HG03565 (cell line): ENCODE measurements around the gene TBL2.
"Not testable (repeated sequence)": the region's sequence is repeated elsewhere in the genome, so short reads cannot be mapped to it uniquely, and the experiment has no call there.

ENCODE experiments used
- ATAC-seq: cut with Tn5 transposase; IDR thresholded peaks from one replicate; pipeline ENCODE4 v1.9.1; 2021; ENCODE audit warnings: mild to moderate bottlenecking, moderate library complexity; ENCODE audit not compliant: unreplicated experiment

Gene TBL2

DNA sequence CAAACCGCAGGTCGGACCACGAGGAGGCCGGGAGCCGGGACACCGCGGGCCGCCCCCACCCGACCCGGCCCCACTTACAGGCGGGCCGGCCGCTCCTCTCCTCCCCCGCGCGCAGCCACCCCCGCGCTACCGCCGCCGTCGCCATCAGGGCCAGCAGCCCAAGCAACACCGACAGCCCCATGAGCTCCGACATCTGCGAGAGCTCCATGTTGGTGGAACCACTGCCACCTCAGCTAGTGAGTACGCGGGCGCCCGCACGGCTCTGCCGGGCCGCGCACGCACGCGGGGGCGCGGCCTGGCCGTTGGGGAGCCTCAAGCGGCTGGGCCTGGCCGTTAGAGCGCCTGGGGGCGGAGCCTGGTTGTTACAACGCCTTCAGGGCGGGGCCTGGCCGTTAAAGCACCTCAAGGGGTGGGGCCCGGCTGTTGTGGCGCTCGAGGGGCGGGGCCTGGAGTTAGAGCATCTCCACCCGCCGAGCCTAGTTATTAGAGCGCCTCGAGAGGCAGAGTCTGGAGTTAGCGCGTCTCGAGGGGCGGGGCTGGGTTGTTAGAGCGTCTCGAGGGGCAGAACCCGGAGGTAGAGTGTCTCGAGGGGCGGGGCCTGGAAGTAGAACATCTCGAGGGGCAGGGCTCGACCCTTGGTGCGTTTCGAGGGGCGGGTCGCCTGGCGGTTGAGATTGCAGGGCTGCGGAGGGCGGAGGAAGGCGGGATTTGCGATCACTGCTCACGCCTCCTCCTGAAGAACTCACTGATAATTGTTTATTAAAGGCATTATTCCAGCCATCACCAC lies at the start of gene TBL2:
TSS of gene TBL2 (minus strand) at position 238 of the 787 bp plus-strand sequence. CDS start at position 208, 30 bp downstream.
- peak; percentile 87 for ATAC-seq

DNA sequence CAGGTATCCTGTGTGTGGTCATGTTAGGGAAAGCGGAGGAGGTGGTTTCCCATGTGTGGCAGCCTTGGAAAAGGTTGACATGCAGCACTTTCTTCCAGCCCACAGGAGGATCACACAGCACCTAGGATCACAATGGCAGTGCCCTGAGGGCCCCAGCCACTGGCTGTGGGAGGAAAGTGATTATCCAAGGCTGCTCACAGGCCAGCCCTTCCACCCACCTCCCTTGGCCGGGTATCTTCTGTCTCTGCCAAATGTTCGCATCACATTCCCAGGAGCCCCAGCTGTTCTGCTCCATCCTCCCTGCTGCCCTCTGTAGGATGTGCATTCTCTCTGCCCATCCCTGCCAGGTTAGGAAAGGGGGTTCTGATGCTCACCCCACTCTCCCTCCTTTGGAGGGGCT lies 48.4 kb upstream of the TBL2 start:
- ATAC-seq = no peak

DNA sequence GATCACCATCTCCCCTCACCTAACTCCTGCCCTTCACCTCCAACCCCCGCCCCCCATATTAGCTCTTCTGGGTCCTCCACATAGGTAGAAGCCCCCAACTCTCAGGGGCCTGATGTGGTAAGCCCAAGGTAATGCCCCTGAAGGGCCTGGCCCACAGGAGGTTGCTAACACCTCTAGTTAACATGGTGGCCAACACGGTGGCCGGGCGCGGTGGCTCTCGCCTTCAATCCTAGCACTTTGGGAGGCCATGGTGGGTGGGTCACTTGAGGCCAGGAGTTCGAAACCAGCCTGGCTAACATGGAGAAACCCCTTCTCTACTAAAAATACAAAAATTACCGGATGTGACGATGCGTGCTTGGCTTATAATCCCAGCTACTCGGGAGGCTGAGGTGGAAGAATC lies 46.9 kb upstream of the TBL2 start:
- no peak for ATAC-seq

GRCh38 chr7:73624669-73625001 lies 46.3 kb upstream of the TBL2 start:
- ATAC-seq = no peak

DNA sequence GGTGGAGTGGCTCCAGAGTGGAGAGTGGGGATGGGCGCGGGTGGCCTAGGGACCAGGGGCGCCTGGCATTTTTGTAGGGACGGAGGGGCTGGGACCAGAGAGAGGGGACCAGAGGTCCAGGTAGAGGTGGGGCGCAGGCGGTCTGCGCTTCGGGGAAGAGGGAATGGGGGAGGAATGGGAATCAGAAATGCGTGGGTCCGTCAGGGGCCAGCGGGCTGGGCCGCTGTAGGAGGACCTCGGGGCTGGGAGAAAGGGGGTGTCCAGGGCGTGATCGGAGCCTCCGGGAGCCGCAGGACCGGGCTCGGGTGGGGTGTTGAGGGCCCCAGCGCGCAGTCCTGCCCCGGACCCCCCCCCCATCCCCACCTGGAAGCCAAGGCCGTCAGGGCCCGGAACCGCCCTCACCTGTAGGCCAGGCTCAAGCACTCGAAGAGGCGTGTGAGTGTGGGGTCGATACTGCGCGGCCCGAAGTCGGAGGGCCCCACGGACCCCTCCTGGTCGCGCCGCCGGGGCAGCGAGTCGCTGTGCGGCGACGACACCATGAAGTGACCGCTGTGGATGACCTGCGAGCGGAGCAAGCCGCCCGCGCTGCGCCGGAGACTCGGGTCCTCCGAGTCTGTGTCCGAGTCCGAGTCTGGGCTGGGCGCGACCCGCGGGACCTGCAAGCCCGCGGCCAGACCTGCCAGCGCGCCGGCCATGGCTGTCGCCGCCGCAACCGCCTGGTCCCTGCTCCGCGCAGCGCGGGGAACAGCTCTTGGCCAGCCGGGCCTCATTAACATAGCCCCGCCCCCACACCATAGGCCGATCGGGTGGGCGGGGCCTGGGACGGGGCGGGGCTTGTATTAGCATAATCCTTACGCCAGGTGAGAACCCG lies 45.7 kb upstream of the TBL2 start, which contains the start of gene MLXIPL:
TSS of gene MLXIPL (minus strand) at position 725 of the 871 bp plus-strand sequence. CDS start at position 695, 30 bp downstream.
- no peak for ATAC-seq

DNA sequence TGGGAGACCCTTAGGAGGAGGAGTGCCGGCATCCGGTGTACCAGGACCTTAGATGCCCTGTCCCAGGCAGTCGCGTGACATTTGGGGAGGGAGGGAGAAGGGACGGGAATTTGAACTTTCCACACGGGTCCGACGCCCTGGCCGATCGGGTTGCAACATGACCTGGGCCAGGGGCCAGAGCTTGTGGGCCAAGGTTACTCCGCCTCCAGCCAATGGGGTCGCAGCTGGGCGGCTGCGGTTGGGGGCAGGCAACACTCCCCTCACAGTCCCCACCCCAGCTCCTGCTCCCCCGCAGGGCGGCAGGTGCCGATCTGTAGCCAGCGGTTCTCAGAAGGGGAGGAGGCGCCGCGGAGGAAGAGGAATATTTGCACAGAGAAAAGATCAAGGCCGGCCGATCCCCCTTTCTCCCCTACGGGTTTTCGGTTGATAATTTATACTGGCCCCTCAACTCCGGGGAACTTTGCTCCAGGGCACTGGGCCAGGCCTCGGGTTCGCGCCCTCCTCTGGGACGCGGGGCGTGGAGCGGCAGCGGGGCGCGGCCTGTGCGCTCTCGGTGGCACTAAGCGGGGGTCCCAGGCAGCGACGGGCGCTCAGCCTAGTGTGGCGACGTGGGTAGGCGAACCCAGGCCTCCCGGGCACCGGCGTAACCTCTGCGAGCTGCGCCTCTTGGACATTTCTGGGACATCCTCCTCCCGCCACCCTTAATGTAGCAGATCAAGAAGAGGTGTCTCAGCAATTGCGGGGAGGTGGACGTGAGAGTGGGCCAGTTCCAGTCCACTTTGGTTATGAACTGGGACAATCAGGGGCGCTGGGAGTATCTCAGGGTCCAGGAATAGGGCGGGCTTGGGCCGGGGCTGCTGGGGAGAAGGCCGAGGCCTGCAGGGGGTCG lies 44.8 kb upstream of the TBL2 start:
- no peak for ATAC-seq

GRCh38 chr7:73622527-73622908 lies 44.1 kb upstream of the TBL2 start:
- no peak for ATAC-seq

- no peak for ATAC-seq
Observed at GRCh38 chr7:73621168-73622063, 43.0 kb upstream of the TBL2 start.

- not testable (repeated sequence) for ATAC-seq
Observed at GRCh38 chr7:73619394-73619793, 41.0 kb upstream of the TBL2 start.

DNA sequence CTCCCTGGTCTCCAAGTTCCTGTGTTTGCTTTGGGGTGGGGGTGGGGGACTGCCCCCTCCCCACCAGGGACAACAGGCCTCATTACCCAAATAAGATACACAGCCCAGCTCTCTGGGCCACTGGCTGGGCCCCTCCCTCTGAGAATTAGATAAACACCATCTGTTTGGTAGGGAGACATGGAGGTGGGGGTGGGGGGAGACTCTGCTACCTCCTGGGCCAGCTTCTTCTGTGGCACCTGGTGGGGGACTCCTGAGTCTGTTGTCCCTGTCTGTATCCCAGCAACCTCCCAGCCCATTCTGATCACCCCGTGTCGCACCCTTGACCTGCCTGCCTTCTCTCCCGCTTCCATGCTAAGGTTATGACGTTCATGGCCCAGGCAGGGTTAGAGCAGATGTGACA lies 40.2 kb upstream of the TBL2 start:
- ATAC-seq = no peak

- not testable (repeated sequence) for ATAC-seq
Observed at GRCh38 chr7:73617520-73617919, 39.1 kb upstream of the TBL2 start.

GRCh38 chr7:73615886-73616285 lies 37.5 kb upstream of the TBL2 start:
- ATAC-seq = no peak

- not testable (repeated sequence) for ATAC-seq
Observed at GRCh38 chr7:73614937-73615336, 36.6 kb upstream of the TBL2 start.

DNA sequence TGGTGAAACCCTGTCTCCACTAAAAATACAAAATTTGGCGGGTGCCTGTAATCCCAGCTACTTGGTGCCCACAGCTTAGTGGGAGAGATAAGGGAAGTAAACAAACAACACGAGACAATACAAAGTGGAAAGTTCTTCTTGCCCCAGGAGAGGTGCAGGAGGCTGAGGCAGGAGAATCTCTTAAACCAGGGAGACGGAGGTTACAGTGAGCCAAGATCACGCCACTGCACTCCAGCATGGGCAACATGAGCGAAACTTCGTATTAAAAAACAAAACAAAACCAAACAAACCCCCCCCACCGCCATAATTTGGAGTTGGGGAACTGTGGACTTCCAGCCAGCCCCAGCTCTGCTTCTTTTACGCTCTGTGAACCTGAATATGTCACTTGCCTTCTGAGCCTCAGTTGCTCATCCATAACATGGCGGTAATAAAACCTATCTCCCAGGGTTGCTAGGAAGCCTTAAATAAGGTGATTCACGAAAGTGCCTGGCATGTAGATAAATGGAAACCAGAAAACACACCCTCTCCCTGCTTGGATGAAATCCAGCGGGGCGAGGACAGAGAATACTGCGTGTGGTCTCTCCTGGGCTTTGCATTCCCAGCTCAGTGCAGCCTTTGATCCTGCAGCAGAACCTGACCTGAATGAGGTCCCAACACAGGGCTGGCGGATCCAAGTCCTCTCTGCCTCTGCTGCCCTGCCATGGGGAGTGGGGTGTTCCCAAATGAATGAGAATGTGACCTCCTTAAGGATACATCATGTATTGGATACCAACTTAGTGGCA lies 35.8 kb upstream of the TBL2 start:
- no peak for ATAC-seq

GRCh38 chr7:73612598-73613269 lies 34.4 kb upstream of the TBL2 start:
- no peak for ATAC-seq

DNA sequence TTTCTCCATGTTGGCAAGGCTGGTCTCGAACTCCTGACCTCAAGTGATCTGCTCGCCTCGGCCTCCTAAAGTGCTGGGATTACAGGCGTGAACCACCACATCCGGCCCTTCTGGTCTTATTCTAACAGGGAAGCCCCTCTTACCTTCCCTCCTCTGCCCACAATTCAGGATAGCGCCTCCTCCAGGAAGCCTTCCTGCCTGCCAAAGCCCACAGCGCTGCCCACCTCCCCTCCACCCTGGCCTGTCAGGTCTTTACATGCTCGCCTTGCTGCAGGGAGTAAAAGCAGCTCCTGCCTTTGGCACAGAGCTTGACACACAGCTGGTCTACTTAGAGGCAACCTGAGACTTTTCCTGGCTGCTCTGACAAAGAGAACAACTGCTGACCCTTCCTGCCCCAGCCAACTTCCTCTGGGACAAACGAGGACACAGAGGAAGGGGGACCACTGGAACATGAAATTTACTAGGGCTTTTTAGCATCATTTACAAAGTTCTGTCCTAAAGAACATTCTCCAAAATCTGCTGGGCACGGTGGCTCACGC lies 32.7 kb upstream of the TBL2 start:
- ATAC-seq = no peak

- ATAC-seq = no peak
Observed at GRCh38 chr7:73610105-73610504, 31.7 kb upstream of the TBL2 start.

DNA sequence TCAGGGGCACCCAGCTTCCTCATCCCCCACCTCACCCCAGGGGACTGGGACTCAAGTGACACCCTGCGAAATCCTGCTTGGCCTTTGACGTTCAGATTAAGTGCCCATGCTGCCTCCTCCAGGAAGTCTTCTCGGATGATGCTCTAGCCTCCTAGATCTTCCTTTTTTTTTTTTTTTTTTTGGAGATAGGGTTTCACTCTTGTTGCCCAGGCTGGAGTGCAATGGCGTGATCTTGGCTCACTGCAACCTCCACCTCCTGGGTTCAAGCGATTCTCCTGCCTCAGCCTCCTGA lies 29.3 kb upstream of the TBL2 start:
- not testable (repeated sequence) for ATAC-seq
